Superior temporal gyrus (tissue), 1 donor: ENCODE measurements around the gene CDK14.

ENCODE experiments used
- DNase-seq: peaks from one replicate; pipeline ENCODE4 v3.0.0-alpha.2; 2016; ENCODE audit errors: extremely low spot score

Gene CDK14

DNA sequence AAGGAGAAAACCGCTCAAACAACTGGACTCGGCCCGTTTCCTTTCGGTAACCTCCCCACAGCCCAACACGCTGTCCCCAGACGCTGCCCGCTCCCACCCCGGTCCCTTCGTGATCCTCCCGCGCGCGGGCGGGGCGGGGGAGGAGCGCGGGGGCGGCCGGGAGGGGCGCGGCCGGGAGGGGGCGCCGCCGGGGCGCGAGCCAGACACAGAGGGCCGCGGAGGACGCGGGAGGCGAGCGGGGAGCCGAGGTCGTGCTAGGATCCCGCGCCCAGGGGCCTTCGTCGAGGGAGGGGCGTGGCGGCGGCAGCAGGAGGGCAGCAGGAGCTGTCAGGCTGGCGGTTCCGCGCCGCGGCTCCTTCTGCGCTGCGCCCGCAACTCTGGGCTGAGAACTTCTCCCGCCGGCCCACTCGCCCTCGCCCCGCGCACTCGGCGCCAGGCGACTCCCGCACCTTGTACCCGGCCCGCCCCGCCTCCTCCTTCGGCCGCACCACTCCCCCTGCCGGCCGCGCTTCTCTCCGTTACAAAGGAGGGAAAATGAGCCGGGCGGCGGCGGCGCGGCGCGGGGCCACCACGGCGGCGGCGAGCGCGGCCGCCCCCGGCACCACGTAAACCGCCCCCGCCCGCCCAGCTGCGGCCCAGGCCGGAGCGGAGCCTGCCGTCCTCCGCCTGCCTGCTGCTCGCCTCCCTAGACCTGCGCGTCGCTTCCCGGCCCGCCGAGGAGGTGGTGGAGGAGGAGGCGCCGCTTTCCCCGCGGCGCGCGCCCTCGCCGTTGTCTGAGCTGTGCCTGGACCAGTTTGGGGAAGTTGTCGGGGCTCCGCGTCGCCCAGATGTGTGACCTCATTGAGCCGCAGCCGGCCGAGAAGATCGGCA lies at the start of gene CDK14:
TSS of gene CDK14 (plus strand) at position 521 of the 870 bp plus-strand sequence. CDS start at position 828, 307 bp downstream.
- DNase-seq: no peak

DNA sequence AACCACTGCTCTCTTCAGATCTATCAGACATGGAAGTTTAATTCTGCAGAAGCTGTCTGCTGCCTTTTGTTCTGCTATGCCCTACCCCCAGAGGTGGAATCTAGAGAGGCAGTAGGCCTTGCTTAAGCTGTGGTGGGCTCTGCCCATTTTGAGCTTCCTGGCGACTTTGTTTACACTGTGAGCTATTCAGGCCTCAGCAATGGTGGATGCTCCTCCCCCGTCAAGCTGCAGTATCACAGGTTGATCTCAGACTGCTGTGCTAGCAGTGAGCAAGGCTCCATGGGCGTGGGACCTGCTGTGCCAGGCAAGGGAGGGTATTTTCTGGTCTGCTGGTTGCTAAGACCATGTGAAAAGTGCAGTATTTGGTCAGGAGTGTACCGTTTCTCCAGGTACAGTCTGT lies 45.1 kb upstream of the CDK14 start:
- DNase-seq: no peak

DNA sequence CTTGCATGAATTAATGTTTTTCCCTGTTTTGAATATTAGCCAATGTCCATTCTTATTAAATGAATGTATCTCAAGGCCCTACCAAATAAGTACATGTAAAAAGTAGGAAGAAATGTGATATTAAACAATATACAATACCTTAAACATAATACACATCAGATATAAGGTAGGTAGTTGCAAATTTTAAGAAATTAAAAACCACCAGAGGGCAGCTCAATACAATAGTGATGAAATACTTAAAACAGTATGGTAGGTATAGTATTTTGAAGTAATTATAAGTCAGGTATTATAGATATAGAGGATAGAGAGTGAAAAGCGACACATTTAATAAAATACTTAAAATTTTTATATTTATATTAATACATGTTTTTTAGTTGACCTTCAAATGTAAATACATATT lies 43.6 kb upstream of the CDK14 start:
- no peak for DNase-seq

DNA sequence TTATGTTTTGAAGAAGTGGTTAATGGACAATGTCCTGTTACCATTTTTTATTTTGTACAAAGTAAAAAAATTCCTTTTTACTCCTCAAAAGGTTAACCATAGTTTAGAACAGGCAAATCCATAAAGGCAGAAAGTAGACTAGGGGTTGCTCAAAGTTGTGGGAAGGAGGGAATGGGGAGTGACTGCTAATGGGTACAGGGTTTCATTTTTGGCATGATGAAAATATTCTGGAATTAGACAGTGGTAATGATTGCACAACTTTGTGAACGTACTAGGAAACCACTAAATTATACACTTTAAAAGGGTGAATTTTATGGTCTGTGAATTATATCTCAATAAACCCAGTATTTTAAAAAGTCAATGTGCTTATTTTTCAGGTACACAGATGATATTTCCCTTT lies 35.4 kb upstream of the CDK14 start:
- DNase-seq: no peak

DNA sequence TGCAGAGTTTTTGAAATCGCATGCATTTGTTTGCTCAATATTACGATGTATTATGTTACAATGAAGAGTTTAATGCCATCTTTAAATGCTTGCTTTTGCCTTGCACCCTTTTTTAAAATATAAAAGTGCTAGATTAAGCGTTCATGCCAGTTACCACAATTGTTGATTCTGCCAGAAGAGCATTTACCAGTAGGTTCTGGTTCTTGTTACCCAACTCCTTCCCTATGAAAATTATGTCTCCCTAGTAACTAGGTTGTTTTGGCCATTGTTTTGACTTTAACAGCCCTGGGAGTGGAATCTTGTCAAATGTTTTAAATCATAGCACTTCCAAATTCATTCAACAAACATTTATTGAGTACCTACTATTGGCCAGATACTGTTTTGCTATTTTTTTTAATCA lies 32.8 kb upstream of the CDK14 start:
- DNase-seq: no peak

DNA sequence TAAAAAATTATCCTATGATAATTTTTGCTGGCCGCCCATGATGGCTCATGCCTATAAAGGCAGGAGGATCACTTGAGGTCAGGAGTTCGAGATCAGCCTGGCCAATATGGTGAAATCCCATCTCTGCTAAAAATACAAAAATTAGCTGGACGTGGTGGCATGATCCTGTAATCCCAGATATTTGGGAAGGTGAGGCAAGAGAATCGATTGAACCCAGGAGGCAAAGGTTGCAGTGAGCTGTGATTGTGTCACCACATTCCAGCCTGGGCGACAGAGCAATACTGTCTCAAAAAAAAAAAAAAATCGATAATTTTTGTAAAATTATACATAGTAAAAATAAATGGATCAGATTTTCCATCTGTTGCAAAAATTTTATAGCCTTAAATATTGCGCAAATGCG lies 31.7 kb upstream of the CDK14 start:
- no peak for DNase-seq

DNA sequence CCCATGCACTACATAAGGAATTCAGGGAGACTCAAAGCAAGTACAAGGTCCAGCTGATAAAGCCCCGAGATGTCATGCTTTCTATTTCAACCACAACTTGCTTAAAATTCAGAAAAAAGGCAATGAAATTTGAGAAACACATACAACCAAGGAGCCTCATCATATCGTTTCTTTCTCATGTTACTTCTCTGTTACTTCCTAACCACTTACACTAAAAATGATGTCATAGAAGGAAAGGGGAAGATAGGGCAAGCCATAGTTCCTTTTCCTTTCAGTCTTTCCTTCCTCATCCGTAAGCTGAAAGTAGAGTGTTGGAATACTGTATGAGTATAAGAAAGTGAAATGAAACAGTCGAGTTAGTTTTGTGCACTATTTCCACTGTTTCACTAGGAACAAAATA lies 27.9 kb upstream of the CDK14 start:
- DNase-seq: no peak

DNA sequence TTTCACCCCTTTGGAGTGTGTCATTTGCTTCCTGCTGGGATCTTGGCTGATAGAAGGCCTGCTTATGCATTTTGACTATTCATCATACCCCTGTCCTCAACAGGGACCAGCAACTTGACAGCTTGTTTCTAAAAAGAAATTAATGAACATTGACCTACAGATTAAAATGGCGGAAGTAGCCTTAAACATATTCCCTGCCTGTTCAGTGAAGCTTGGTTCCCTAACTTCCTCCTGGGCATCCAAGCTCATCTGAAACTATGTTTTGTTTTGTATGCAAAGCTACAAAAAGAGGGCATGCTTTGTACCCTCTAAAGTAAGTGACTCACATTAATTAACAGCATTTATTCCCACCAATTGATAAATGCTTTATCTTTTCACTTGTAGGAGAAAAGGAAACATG lies 26.8 kb upstream of the CDK14 start:
- no peak for DNase-seq

DNA sequence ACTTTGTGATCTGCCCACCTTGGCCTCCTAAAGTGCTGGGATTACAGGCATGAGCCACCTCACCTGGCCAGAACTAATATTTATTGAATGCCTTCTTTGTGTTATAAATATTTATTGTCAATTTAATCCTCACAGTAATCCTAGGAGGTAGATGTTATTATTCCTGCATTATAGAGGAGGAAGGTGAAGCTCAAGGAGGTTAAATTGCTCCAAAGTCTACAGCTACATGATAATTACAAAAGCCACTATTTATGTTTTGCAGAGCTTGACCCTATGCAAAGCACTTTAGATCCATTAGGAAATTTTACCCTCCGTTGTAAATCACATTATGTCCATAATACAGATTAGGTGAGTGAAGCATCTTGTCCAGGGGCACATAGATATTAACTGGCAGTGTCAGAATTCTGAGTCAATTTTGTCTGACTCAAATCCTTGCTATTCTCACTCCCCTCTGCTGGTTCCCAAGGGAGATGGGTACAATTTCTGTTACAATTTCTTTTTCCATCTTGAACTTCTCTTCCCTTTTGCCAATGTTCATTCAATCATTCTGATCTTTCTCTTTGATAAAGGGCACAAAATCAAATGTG lies 25.7 kb upstream of the CDK14 start:
- DNase-seq: no peak

DNA sequence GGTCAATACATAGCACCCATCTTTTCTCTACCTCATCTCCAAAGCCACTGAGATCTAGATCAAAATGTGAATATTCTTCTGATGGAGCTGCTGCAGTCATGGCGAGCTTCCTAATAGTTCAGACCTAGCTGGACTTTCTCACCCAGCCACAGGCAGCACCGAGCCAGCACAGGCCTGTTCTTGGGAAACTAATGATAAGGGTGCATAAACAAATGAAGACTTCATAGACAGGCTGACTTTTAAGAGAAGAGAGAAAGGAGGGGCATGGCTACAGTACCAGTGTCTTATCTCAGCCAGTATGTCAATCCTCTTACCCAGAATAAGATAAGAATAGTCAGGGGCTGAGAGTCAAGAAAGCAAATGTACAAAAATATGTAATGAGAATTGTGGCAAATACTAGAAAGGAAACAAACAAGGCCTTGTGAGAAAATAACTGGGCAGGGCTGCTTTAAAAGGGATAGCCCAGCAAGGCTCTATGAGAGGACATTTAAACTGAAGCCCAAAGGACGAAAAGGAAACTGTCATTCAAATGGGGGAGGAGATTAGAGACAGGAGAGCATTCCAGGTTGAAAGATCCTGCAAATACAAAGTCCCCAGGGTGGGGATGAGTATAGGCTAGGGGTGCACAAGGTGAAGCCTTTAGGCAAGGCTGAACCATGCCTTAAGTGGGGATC lies 21.8 kb upstream of the CDK14 start:
- no peak for DNase-seq

DNA sequence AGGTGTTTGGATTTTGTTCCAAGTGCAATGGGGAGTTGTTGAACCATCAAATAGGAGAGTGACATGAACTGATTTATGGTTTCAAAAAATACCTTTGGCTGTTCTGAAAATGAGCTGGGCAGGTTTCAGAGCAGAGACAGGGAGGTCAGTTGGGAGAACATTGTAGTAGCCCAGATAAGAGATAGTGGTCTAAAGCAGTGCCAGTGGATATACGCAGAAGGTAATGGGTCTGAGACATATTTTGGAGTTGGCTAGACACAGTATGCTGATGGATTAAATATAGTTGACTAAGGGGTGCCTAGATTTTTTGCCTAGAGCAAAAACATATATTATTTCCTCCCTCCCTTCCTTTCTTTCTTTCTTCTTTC lies 21.3 kb upstream of the CDK14 start:
- DNase-seq: no peak

DNA sequence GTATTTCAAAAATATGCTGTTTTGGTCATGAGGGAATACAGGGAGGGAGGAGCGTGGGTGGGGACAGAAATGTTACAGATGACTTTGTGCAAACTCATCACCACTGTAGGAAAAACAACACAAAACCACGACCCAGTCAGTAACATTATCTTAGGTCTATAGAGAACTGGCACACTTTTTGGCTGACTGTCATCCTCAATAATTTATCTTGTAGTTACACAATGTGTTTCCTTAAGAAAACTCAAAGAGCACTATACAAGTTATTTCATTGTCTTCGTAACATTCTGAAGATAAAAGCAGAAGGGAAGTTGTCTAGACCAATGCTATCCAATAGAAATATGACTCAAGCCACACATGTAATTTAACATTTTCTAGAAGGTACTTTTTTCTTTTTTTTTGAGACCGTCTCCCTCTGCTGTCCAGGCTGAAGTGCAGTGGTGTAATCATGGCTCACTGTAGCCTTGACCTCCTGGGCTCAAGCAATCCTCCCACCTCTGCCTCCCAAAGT lies 16.9 kb upstream of the CDK14 start:
- DNase-seq: no peak

DNA sequence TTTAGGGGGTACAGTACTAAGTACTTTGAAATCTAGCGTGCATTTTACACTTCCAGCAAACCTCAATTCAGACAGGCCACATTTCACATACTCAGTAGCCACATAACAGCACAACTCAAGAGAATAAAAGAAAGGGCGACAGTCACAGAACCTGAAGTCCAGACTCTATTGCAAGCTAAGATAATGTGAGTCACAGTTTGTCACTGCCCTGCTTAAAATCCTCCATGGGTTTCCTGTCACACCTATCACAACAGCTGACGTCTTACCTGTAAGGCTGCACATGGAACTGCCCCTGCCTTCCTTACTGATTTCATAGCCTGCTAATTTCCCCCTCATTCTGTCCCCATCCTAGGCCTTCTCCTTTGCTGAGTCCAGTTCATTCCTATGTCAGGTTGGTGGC lies 16.1 kb upstream of the CDK14 start:
- no peak for DNase-seq

DNA sequence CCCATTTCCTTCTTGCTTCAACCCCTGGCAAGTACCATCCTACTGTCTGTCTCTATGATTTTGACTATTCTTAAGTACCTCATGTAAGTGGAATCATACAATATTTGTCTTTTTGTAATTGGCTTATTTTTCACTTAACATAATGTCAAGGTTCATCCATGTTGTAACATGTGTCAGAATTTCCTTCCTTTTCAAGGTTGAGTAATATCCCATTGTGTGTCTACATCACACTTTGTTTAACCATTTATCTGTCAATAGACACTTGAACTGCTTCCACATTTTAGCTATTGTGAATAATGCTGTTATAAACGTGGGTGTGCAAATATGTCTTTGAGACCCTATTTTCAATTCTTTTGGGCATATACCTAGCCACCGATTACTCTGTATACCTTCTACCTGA lies 14.0 kb upstream of the CDK14 start:
- DNase-seq: no peak

DNA sequence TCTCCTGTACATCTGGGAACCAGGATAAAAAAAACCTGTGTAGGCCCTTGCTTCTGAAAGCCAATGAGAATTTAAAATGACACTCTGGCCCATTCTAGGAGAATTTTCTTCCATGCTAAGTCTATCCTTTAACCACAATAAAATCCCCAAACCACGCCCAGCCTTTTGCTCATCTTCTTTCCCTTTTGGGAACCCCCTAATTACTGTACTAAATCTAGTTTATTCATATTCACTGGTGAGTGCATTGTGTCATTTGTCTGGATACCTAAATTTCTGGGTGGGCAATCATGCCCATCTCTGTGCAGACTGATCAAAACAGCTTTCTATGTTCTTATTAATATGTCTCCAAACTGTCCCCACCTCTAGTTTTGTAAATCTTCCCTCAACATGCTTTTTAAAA lies 11.7 kb upstream of the CDK14 start:
- DNase-seq: no peak

DNA sequence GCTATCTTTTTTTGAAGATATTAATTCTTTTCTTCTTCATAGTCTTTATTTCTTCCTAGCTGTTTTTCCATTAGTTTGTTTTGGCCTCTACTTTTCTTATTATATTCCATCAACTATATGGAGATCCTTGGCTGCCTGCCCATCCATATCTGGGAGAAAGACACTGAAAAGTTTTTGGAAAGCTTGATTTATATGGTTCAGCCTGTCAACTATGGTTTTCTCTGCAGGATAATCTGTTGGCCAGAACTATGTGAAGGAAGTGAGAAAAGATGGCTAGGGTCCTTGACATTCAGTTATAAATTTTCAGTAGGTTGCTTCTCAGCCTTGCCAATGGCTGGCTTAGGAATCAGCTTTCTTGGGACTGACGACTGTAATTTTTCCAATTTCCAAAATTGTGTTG lies 10.0 kb upstream of the CDK14 start:
- no peak for DNase-seq

DNA sequence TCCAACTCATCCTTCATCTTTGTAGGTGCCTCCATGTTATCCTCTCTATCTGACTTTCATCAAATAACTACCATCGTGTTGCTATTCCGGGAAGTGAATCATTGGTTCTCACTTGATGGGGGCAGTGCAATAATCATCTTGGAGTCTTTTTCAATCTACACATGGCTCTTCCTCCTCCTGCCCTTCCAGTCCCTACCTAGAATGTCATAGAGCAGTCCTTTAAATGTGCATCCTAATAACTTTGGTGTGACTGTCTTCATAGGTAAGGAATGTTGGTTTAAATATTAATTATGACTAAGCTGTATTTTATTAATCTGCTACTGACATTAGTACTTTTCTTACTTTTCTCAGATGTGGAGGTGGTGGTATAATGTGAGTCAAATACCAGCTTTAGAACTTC lies 8.4 kb upstream of the CDK14 start:
- DNase-seq: no peak

DNA sequence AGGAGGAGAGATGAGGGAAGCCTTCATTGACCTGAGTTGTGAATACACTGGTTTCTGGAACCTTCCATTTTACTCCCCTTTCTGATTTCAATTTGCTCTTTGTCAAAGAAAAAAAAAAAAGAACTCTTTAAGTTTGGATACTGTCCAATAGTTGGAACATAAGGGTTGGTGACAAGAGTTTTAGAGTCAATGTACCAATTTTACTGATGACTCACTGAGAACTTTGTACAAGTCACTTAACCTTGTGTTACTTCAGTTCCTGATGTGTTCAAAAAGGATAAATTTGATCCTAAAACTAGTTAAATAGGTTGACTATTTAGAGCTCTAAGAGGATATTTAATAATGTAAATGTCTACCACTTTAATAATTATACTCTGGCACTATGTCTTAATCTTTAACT lies 4.1 kb upstream of the CDK14 start:
- no peak for DNase-seq

DNA sequence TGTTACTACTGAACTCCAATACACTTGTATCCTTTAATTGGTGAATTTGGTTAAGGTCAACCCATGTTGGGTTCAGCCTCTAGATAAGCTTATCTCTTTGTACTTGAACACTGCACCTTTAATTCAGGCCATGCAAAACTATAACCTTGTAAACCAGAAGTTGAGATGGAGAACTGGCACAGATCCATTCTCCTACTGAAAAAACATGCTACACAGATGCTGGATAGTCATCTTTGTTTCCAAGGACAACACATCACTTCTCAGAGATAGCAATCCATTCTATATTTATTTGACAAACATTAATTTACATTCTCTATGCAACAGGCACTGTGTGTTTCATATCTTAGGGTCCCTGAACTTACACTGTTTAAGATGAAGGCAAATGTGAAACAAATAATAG lies 2.9 kb upstream of the CDK14 start:
- DNase-seq: no peak

DNA sequence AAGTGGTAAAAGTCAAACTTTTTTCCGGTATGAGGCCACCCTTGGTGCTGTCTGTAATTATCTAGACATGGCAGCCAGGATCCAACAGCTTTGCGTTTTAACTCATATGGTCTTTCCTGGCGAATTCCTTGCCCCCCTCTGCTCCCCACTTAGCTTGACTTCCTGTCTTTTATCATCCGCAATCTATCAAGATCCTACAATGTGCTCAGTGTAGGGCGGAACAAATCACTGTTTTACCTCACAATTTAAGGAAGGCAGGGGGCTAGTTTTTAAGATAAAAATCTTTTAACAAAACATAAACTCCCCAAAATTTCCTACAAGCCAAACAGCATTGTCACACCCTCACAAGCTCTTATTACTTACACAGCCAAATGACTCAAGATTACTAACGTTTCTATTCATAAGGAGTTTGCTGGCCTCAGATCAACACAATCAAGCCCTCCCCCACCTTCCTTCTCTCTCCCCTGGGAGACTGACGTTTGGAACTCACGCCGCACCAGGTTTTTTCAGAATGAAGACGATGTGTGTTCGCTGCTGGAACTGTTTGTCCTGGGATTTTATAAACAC lies 1.3 kb upstream of the CDK14 start:
- DNase-seq: no peak

DNA sequence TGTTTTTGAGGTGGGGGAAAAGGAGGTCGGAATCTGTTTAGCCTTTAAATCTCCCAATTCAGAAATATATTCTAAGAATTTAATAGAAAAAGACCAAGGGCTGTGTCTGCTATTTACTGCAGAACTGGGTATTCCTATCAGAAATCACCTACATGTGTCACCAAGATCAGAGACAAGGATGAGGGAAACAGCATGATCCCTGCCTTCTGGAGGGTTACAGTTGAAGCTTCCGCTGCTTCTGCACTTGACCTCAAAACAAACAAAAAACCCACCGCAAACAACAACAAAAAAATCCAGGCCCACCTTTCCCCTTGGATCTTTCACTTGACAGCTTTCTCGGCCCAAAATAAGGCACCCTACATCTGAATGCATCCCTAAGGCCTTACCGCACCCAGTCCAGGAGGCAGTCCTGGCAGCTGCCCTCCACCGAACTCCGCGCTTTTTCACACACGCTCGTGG lies 750 bp upstream of the CDK14 start:
- no peak for DNase-seq
